HepG2 (cell line): ENCODE measurements around the gene CD19. TPM values are rescaled to one million over a fixed set of nuclear protein-coding genes. Genes with fewer than 3 reads are reported as not detected.

ENCODE experiments used
- ATM ChIP-seq: fragments of 450-650 bp; IDR thresholded peaks from 2 replicates; pipeline ENCODE4 v1.7.1; 2017; ENCODE audit warnings: mild to moderate bottlenecking, borderline replicate concordance
- CBX5 ChIP-seq: sonication (generic); formaldehyde crosslinking; IDR thresholded peaks from 2 replicates; pipeline ENCODE4 v1.4.0; 2020; ENCODE audit warnings: missing genetic modification reagents, borderline replicate concordance
- CENPBD1 ChIP-seq: sonication (generic); formaldehyde crosslinking; IDR thresholded peaks from 2 replicates; pipeline ENCODE4 v1.8.0; 2022; ENCODE audit warnings: missing genetic modification reagents, low read depth, mild to moderate bottlenecking, borderline replicate concordance
- CHD4 ChIP-seq: fragments of 200-600 bp; sonication (generic); IDR thresholded peaks from 2 replicates; pipeline ENCODE4 v1.7.0; 2017; ENCODE audit warnings: mild to moderate bottlenecking, low read length, borderline replicate concordance
- DRAP1 ChIP-seq: IDR thresholded peaks from 2 replicates; pipeline ENCODE4 v1.6.1; 2016; ENCODE audit warnings: missing genetic modification reagents, missing compliant biosample characterization
- E2F1 ChIP-seq: sonication (generic); formaldehyde crosslinking; IDR thresholded peaks from 2 replicates; pipeline ENCODE4 v1.5.0; 2020; ENCODE audit warnings: missing genetic modification reagents
- KMT2B ChIP-seq: IDR thresholded peaks from 2 replicates; pipeline ENCODE4 v1.6.1; 2016; ENCODE audit warnings: missing genetic modification reagents, missing compliant biosample characterization
- RFX3 ChIP-seq: IDR thresholded peaks from 2 replicates; pipeline ENCODE4 v1.6.1; 2016; ENCODE audit warnings: missing biosample characterization, missing genetic modification reagents
- TCF7L2 ChIP-seq: IDR thresholded peaks from 2 replicates; pipeline ENCODE4 v1.6.1; 2011; ENCODE audit warnings: mild to moderate bottlenecking, low read depth, low read length, moderate library complexity
- TMF1 ChIP-seq: sonication (generic); formaldehyde crosslinking; IDR thresholded peaks from 2 replicates; pipeline ENCODE4 v1.8.1; 2022; ENCODE audit warnings: low read depth, missing genetic modification reagents
- U2AF1 ChIP-seq: fragments of 200-400 bp; formaldehyde crosslinking; optimal IDR thresholded peaks from 2 replicates; pipeline ENCODE3; 2017; ENCODE audit warnings: mild to moderate bottlenecking, low read depth, low read length
- ZBED4 ChIP-seq: sonication (generic); formaldehyde crosslinking; IDR thresholded peaks from 2 replicates; pipeline ENCODE4 v1.4.0; 2020; ENCODE audit warnings: missing genetic modification reagents, borderline replicate concordance
- ZNF296 ChIP-seq: sonication (generic); formaldehyde crosslinking; conservative IDR thresholded peaks from 2 replicates; pipeline ENCODE4 v1.5.0; 2020; ENCODE audit warnings: mild to moderate bottlenecking, missing genetic modification reagents
- ZNF333 ChIP-seq: sonication (generic); formaldehyde crosslinking; IDR thresholded peaks from 2 replicates; pipeline ENCODE4 v1.4.0; 2020; ENCODE audit warnings: mild to moderate bottlenecking, missing genetic modification reagents, borderline replicate concordance
- ZNF558 ChIP-seq: sonication (generic); formaldehyde crosslinking; IDR thresholded peaks from 2 replicates; pipeline ENCODE4 v1.9.0; 2022; ENCODE audit warnings: mild to moderate bottlenecking, missing genetic modification reagents, borderline replicate concordance
- ZNF75D ChIP-seq: sonication (generic); formaldehyde crosslinking; IDR thresholded peaks from 2 replicates; pipeline ENCODE4 v1.8.1; 2023; ENCODE audit warnings: missing genetic modification reagents, mild to moderate bottlenecking, borderline replicate concordance
- ZSCAN22 ChIP-seq: sonication (generic); formaldehyde crosslinking; IDR thresholded peaks from 2 replicates; pipeline ENCODE4 v1.4.0; 2020; ENCODE audit warnings: mild to moderate bottlenecking, missing genetic modification reagents
- polyA plus RNA-seq, 8 experiments: library from polyadenylated mRNA; depleted of rRNA in 3 of 8; stranded (reverse) in 7 of 8; unstranded in 1 of 8; fragments of >200 nt; fragmentation: Illumina TruSeq in 4 of 8; extraction: Trizol in 4 of 8; gene quantifications; 2 replicates each; pipeline versions ENCODE4 v1.2.1 to v1.2.3, GENCODE V29; 2011 to 2016; ENCODE audit warnings: low read depth in 4 of 8, missing spikeins in 1 of 8, mixed read lengths in 1 of 8; ENCODE audit not compliant: insufficient read depth in 1 of 8
- total RNA-seq, 5 experiments: library from RNA; depleted of rRNA; stranded (reverse); fragments of >200 nt; fragmentation: Illumina TruSeq; extraction: Trizol; gene quantifications; 2 replicates each; pipeline ENCODE4 v1.2.3, GENCODE V29; 2016; ENCODE audit warnings: low read depth in 1 of 5
- TF ChIP-seq, protein P1 (sequence below): sonication (generic); formaldehyde crosslinking; conservative IDR thresholded peaks from 2 replicates; pipeline ENCODE4 v1.4.0; 2020; ENCODE audit warnings: mild to moderate bottlenecking, missing genetic modification reagents, moderate library complexity
- TF ChIP-seq, protein P2 (sequence below): sonication (generic); formaldehyde crosslinking; IDR thresholded peaks from 2 replicates; pipeline ENCODE4 v1.5.0; 2020; ENCODE audit warnings: mild to moderate bottlenecking, low read depth, missing genetic modification reagents, borderline replicate concordance

The CD19 gene
- total and polyA plus RNA-seq, 2 of the 13 experiments (the other 11 are each of a cell fraction or from before 2014, with no cell fraction given): 0.55 to 1.1 TPM

DNA sequence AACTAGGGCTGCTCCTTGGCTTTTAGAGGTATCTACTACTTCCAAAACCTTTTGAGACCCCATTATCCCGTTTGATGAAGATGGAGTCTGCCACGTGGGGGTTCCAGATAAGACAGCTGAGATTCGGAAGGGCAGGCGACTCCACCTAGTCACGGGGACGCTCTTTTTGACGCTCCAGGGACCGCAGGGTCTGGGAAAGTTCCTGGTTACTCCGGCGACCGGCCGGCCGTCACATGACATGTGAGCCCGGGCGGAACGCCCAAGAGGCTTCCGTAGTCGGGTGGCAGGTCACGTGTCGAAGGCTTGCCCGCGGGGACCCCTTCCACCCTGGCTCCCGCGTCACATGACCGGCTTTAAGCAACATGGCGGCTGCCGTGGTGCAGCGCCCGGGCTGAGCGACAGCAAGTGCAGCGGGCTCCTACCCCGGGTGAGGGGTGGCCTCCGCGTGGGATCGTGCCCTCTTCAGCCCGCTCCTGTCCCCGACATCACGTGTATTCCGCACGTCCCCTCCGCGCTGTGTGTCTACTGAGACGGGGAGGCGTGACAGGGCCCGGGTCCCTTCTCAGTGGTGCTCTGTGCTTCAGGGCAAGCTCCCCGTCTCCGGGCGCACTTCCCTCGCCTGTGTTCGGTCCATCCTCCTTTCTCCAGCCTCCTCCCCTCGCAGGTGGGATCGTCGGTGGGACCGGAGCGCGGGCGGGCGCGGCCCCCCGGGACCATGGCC lies 42.8 kb downstream of the CD19 start, which contains the start of gene SPNS1 (continued):
- TF ChIP-seq, protein P1, sequence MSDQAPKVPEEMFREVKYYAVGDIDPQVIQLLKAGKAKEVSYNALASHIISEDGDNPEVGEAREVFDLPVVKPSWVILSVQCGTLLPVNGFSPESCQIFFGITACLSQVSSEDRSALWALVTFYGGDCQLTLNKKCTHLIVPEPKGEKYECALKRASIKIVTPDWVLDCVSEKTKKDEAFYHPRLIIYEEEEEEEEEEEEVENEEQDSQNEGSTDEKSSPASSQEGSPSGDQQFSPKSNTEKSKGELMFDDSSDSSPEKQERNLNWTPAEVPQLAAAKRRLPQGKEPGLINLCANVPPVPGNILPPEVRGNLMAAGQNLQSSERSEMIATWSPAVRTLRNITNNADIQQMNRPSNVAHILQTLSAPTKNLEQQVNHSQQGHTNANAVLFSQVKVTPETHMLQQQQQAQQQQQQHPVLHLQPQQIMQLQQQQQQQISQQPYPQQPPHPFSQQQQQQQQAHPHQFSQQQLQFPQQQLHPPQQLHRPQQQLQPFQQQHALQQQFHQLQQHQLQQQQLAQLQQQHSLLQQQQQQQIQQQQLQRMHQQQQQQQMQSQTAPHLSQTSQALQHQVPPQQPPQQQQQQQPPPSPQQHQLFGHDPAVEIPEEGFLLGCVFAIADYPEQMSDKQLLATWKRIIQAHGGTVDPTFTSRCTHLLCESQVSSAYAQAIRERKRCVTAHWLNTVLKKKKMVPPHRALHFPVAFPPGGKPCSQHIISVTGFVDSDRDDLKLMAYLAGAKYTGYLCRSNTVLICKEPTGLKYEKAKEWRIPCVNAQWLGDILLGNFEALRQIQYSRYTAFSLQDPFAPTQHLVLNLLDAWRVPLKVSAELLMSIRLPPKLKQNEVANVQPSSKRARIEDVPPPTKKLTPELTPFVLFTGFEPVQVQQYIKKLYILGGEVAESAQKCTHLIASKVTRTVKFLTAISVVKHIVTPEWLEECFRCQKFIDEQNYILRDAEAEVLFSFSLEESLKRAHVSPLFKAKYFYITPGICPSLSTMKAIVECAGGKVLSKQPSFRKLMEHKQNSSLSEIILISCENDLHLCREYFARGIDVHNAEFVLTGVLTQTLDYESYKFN (CRISPR knock-in tag): peak; percentile 67; the same call in 1 of the 2 replicates
- TF ChIP-seq CENPBD1 (CRISPR knock-in tag) (no peak; the same call in 1 of the 2 replicates), ZNF558 (no peak), ZBED4 (CRISPR knock-in tag) (peak; percentile 56; the same call in 1 of the 2 replicates), E2F1 (peak; percentile 91), CBX5 (CRISPR knock-in tag) (peak; percentile 92), ZNF333 (CRISPR knock-in tag) (peak; percentile 88), ATM (no peak), RFX3 (CRISPR knock-in tag) (peak; percentile 71; the same call in 1 of the 2 replicates), ZNF75D (CRISPR knock-in tag) (no peak), TMF1 (no peak), TCF7L2 (no peak), ZNF296 (peak; percentile 77), KMT2B (CRISPR knock-in tag) (peak; percentile 91), U2AF1 (no peak), DRAP1 (CRISPR knock-in tag) (peak; percentile 69), CHD4 (no peak), ZSCAN22 (CRISPR knock-in tag) (0 out of 2 replicates have a peak, but pooled peaks have one; percentile 37)
- TF ChIP-seq, protein P2, sequence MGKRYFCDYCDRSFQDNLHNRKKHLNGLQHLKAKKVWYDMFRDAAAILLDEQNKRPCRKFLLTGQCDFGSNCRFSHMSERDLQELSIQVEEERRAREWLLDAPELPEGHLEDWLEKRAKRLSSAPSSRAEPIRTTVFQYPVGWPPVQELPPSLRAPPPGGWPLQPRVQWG (CRISPR knock-in tag): no peak; the same call in 1 of the 2 replicates
